Adrenal gland (tissue), 12 donors: Measurements from ENCODE around the gene GALNT10. TPM values are rescaled to one million over a fixed set of nuclear protein-coding genes. Genes with fewer than 3 reads are reported as not detected.

ENCODE experiments used
- DNase-seq, 7 donors: peaks; one replicate each; pipeline ENCODE4 v3.0.0-alpha.2; 2019 to 2020
- H3K27ac ChIP-seq, 5 donors: fragments of 200-600 bp; sonication (generic) in 4 of 5; 1 replicate in 3 of 5; 2 replicates in 2 of 5; pipeline versions ENCODE4 v1.5.1 to v1.8.0; 2016 to 2020; ENCODE audit warnings: mild to moderate bottlenecking in 1 of 5
- H3K27me3 ChIP-seq: fragments of 200-600 bp; 2 replicates; pipeline ENCODE4 v1.8.0; 2021
- H3K36me3 ChIP-seq, 2 donors: fragments of 200-600 bp; replicated peaks in 1 of 2; 1 replicate in 1 of 2; 2 replicates in 1 of 2; pipeline versions ENCODE4 v1.5.1 to v1.8.0; 2018 to 2022
- H3K4me1 ChIP-seq, 2 donors: fragments of 200-600 bp; replicated peaks in 1 of 2; 1 replicate in 1 of 2; 2 replicates in 1 of 2; pipeline versions ENCODE4 v1.5.1 to v1.8.0; 2018 to 2021
- H3K4me3 ChIP-seq, 4 donors: fragments of 200-600 bp; sonication (generic) in 3 of 4; one replicate each; pipeline ENCODE4 v1.5.1; 2016 to 2018
- H3K9me3 ChIP-seq, 3 donors: fragments of 200-600 bp; sonication (generic) in 1 of 3; replicated peaks in 1 of 3; 1 replicate in 2 of 3; 2 replicates in 1 of 3; pipeline versions ENCODE4 v1.5.1 to v1.8.0; 2016 to 2021
- CTCF ChIP-seq, 6 experiments: fragments of 450-650 bp in 4 of 6; fragments of 200-600 bp in 2 of 6; sonication (generic) in 1 of 6; IDR thresholded peaks; 1 replicate in 5 of 6; 2 replicates in 1 of 6; pipeline versions ENCODE4 v1.5.1 to v1.8.0; 2016 to 2021; ENCODE audit warnings: antibody characterized with exemption in 6 of 6, mild to moderate bottlenecking in 2 of 6, moderate library complexity in 1 of 6
- POLR2A ChIP-seq, 2 donors: fragments of 450-650 bp; IDR thresholded peaks; one replicate each; pipeline ENCODE4 v1.6.1; 2017; ENCODE audit warnings: antibody characterized with exemption in 2 of 2, mild to moderate bottlenecking in 2 of 2, moderate library complexity in 1 of 2
- WGBS, 4 donors: extraction: QIAGEN DNeasy Blood & Tissue Kit in 2 of 4; methylation state at CpG; one replicate each; pipeline versions ENCODE4 v1.1.5 to v1.1.7; 2013 to 2017; 5-methylcytosine and 5-hydroxymethylcytosine counted together
- intact Hi-C, 2 donors: fragments of 100-400 bp; cut with DNase I; formaldehyde crosslinking; loops; one replicate each; pipeline versions ENCODE4 v1.14.1 to v1.15.0; 2022 to 2023
- polyA plus RNA-seq, 3 donors: library from polyadenylated mRNA; stranded (reverse); fragments of 200-250 nt in 2 of 3; fragments of 350-450 nt in 1 of 3; fragmentation: Illumina TruSeq in 1 of 3; extraction: RNeasy Lipid Tissue Mini Kit (QIAGEN cat#74804) in 1 of 3; gene quantifications; one replicate each; pipeline ENCODE4 v1.2.3, GENCODE V29; 2013 to 2014
- total RNA-seq, 9 donors: library from RNA; depleted of rRNA in 4 of 9; stranded (reverse); fragments of >200 nt in 4 of 9; fragments of 120-200 nt in 1 of 9; fragmentation: NEBNext Ultra II Directional in 1 of 9; extraction: Animal tissue kit (Norgen Biotek cat#: 25700) in 1 of 9; gene quantifications; one replicate each; pipeline versions ENCODE4 v1.1.0 to v1.2.4, GENCODE V29; 2013 to 2023
- donor health status: healthy with polysubstance abuse.
- donor health status: Bipolar disorder and iron deficiency.
- donor health status: DM: yes; HTN: yes; CAD: no.
- donor health status: DM: no; HTN: no; CAD: no.
- donor health status: DM: no; HTN: no; CAD: no.
- donor health status: DM: yes; HTN: yes; CAD: no.

GALNT10 gene
- total and polyA plus RNA-seq, 12 donors: 5.6 to 74.1 (median 43.4) TPM

- no peak for TF ChIP-seq CTCF (IDR thresholded peaks at IDR 0.05)
- Histone ChIP-seq H3K9me3 (no peaks in the 10 kb centered on the region), H3K27ac (no peak overlapping the region), H3K27me3 (no peaks in the 10 kb centered on the region), H3K4me3 (no peak overlapping the region), H3K4me1 (peaks cover 0 to 5% of the 10 kb centered on the region in 2 donors), H3K36me3 (no peaks in the 10 kb centered on the region)
- no peak for DNase-seq
- intact Hi-C loops: no loop called here
These were observed 122.0 kb downstream of the GALNT10 start for GRCh38 chr5:154312576-154312975.

DNA sequence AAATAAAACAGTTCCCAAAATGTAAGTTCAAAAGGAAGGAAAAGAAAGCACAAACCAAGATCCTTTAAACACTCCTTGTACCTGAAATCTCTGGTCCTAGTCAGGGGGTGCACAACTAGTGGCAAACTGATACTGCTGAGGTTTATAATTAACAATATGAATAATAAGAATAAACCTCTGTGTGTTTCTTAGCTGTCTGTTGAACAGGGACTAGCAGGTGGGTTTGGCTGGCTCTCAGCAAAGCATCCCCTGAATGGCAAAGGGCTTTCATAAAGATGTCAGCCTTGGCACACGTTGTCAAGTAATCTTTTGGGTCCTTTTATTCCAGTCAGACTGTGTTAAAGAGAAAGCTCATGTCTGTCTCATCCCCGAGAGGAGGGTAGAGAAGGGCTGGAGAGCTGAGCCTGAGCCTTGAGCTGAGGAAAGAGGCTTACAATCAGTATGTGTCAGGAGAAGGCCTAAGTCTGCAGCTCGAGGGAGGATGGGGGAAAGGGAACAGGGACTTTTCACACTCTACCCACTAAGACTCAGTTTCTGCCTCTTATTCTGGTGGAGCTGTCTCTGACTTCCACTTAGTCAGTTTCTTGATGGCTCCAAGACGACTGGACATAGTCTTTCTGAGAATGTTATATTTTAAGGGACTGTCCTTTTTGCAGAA is 123.0 kb downstream of the GALNT10 start:
- H3K9me3 ChIP-seq: no peaks in the 10 kb centered on the region
- H3K4me3 ChIP-seq: no peak overlapping the region
- whole genome bisulfite sequencing, 4 donors: 81 to 97% (median 87%) methylated on average over 4 of the region's 4 CpGs
- H3K27ac ChIP-seq: no peak overlapping the region
- H3K27me3 ChIP-seq: no peaks in the 10 kb centered on the region
- no peak for TF ChIP-seq POLR2A (IDR thresholded peaks at IDR 0.05)
- no peak for TF ChIP-seq CTCF (IDR thresholded peaks at IDR 0.05)
- intact Hi-C loops: no loop called here
- no peaks in the 10 kb centered on the region for H3K36me3 ChIP-seq
- H3K4me1 ChIP-seq: peaks cover 0 to 5% of the 10 kb centered on the region in 2 donors
- no peak for DNase-seq

DNA sequence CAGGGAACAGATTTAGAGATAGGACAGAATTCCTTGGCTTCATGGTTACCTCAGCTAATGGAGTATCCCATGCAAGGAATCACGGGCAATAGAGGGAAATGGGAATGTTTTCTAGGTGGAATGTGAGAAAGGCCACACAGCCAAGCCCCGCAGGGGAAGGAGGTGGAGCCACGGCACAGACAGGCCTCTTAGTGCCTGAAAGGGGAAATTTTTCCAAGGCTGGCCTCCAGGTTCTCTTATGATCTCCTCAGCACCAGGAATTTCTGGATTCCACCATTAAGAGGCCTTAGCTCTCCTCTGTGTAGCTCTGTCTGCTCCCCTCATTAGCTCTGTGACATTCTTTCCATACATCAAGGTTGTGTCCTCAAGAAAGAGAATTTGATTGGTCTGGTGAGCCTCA is 124.7 kb downstream of the GALNT10 start:
- H3K4me1 ChIP-seq: peaks cover 0 to 5% of the 10 kb centered on the region in 2 donors
- H3K9me3 ChIP-seq: no peaks in the 10 kb centered on the region
- no peak overlapping the region for H3K27ac ChIP-seq
- no peaks in the 10 kb centered on the region for H3K27me3 ChIP-seq
- no peak for TF ChIP-seq CTCF (IDR thresholded peaks at IDR 0.05)
- no peak for TF ChIP-seq POLR2A (IDR thresholded peaks at IDR 0.05)
- no peaks in the 10 kb centered on the region for H3K36me3 ChIP-seq
- DNase-seq: no peak
- WGBS, 4 donors: 84 to 96% (median 92%) methylated on average over 3 of the region's 3 CpGs
- H3K4me3 ChIP-seq: no peak overlapping the region
- intact Hi-C loops: no loop called here

- Histone ChIP-seq H3K9me3 (no peaks in the 10 kb centered on the region), H3K36me3 (no peaks in the 10 kb centered on the region), H3K27me3 (no peaks in the 10 kb centered on the region), H3K4me1 (peaks cover 5 to 8% of the 10 kb centered on the region in 2 donors), H3K4me3 (no peak overlapping the region), H3K27ac (no peak overlapping the region)
- intact Hi-C loops: no loop called here
- TF ChIP-seq CTCF (IDR thresholded peaks at IDR 0.05) (no peak), POLR2A (IDR thresholded peaks at IDR 0.05) (no peak)
- DNase-seq: no peak
These were observed 125.2 kb downstream of the GALNT10 start for GRCh38 chr5:154315756-154316155.
